Endodermal cell (in vitro differentiated cells): Measurements from ENCODE around the gene DEPP1. TPM values are rescaled to one million over a fixed set of nuclear protein-coding genes. Genes with fewer than 3 reads are reported as not detected.
A peak's percentile ranks its signal among the peaks of the same experiment; 100 is the strongest.

Source experiments
- DNase-seq: peaks from one replicate; pipeline ENCODE4 v3.0.0-alpha.2; 2017
- H3K27ac ChIP-seq: 2 replicates; pipeline ENCODE4 v1.5.1; 2013; ENCODE audit warnings: mild to moderate bottlenecking, low read depth, low read length, moderate library complexity
- H3K27me3 ChIP-seq: 2 replicates; pipeline ENCODE4 v1.6.1; 2013; ENCODE audit warnings: mild to moderate bottlenecking, low read length, moderate library complexity; ENCODE audit not compliant: insufficient read depth, control insufficient read depth, poor library complexity, severe bottlenecking
- H3K36me3 ChIP-seq: 2 replicates; pipeline ENCODE4 v1.7.0; 2013; ENCODE audit warnings: mild to moderate bottlenecking, low read length, moderate library complexity; ENCODE audit not compliant: control insufficient read depth, insufficient read depth
- H3K4me1 ChIP-seq: one replicate; pipeline ENCODE4 v1.7.0; 2013; ENCODE audit warnings: low read length; ENCODE audit not compliant: control insufficient read depth, insufficient read depth
- H3K4me3 ChIP-seq: 2 replicates; pipeline ENCODE4 v1.5.1; 2013; ENCODE audit warnings: mild to moderate bottlenecking, low read length, moderate library complexity
- H3K9ac ChIP-seq: 2 replicates; pipeline ENCODE4 v1.6.1; 2013; ENCODE audit warnings: mild to moderate bottlenecking, low read length, moderate library complexity; ENCODE audit not compliant: poor library complexity, severe bottlenecking; ENCODE audit errors: extremely low read depth
- H3K9me3 ChIP-seq: 2 replicates; pipeline ENCODE4 v1.6.1; 2013; ENCODE audit warnings: mild to moderate bottlenecking, low read length, moderate library complexity; ENCODE audit not compliant: control insufficient read depth
- H3K27ac Mint-ChIP-seq: 2 replicates; pipeline ENCODE4 v1.8.0; 2020; ENCODE audit warnings: mixed read lengths
- H3K27me3 Mint-ChIP-seq: 2 replicates; pipeline ENCODE4 v1.8.0; 2021; ENCODE audit warnings: mild to moderate bottlenecking, mixed read lengths; ENCODE audit not compliant: insufficient read depth
- H3K36me3 Mint-ChIP-seq: 2 replicates; pipeline ENCODE4 v1.8.0; 2020; ENCODE audit warnings: low read depth, mixed read lengths
- H3K4me1 Mint-ChIP-seq: 2 replicates; pipeline ENCODE4 v1.8.0; 2020; ENCODE audit warnings: mixed read lengths
- H3K4me3 Mint-ChIP-seq: 2 replicates; pipeline ENCODE4 v1.8.0; 2020; ENCODE audit warnings: mild to moderate bottlenecking, moderate library complexity, mixed read lengths
- H3K9me3 Mint-ChIP-seq: 2 replicates; pipeline ENCODE4 v1.8.0; 2020; ENCODE audit warnings: mild to moderate bottlenecking, mixed read lengths
- WGBS, 2 experiments: methylation state at CpG; one replicate each; pipeline versions ENCODE4 v1.1.5 to v1.1.7; 2013; ENCODE audit warnings: missing lambda C conversion rate in 2 of 2, mixed read lengths in 1 of 2; ENCODE audit not compliant: insufficient coverage in 1 of 2, insufficient read length in 1 of 2; 5-methylcytosine and 5-hydroxymethylcytosine counted together
- total RNA-seq, 2 donors: library from RNA; stranded (reverse); fragmentation: NEBNext Ultra II Directional in 1 of 2; extraction: Animal tissue kit (Norgen Biotek cat#: 25700) in 1 of 2; gene quantifications; 2 replicates in 1 of 2; 3 replicates in 1 of 2; pipeline ENCODE4 v1.2.1, GENCODE V29; 2021
- TF ChIP-seq, protein P1 (sequence below): fragments of 200-600 bp; sonication (generic); conservative IDR thresholded peaks from 2 replicates; pipeline ENCODE4 v1.5.0; 2021; ENCODE audit warnings: antibody characterized with exemption, mild to moderate bottlenecking

DEPP1 gene
- total RNA-seq, 2 donors from 2014 or later: 1.3 to 2.6 TPM

DNA sequence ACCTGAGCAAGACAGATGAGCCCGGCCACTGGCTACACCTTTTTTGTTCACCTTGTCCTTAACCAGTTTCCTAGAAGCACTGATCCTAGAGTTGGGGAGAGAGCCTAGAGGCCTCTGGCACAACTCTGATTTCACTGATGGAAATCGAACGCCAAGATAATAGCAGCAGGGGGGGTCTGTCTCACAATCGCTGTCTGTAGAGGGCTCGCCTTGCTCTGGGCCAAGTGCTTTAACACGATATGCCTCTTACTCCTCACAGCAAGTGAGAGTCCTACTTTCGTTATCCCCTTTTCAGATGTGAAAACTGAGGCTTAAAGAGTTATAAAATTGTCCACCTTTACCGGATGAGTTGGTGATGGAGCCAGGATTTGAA is 18.5 kb downstream of the DEPP1 start:
- peak overlapping the region; percentile 74 for H3K4me3 Mint-ChIP-seq
- H3K9me3 Mint-ChIP-seq: peaks cover 2% of the 10 kb centered on the region
- TF ChIP-seq, protein P1, sequence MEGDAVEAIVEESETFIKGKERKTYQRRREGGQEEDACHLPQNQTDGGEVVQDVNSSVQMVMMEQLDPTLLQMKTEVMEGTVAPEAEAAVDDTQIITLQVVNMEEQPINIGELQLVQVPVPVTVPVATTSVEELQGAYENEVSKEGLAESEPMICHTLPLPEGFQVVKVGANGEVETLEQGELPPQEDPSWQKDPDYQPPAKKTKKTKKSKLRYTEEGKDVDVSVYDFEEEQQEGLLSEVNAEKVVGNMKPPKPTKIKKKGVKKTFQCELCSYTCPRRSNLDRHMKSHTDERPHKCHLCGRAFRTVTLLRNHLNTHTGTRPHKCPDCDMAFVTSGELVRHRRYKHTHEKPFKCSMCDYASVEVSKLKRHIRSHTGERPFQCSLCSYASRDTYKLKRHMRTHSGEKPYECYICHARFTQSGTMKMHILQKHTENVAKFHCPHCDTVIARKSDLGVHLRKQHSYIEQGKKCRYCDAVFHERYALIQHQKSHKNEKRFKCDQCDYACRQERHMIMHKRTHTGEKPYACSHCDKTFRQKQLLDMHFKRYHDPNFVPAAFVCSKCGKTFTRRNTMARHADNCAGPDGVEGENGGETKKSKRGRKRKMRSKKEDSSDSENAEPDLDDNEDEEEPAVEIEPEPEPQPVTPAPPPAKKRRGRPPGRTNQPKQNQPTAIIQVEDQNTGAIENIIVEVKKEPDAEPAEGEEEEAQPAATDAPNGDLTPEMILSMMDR: no peak
- peaks cover 9% of the 10 kb centered on the region for H3K27me3 ChIP-seq
- H3K9ac ChIP-seq: no peak overlapping the region
- H3K4me1 Mint-ChIP-seq: peaks cover 38% of the 10 kb centered on the region
- DNase-seq: no peak
- H3K27ac ChIP-seq: no peak overlapping the region
- WGBS, 2 experiments: 43 to 70% methylated on average over 2 to 8 of the region's 8 CpGs
- H3K27ac Mint-ChIP-seq: no peak overlapping the region
- peak overlapping the region; percentile 77 for H3K4me3 ChIP-seq
- no peaks in the 10 kb centered on the region for H3K36me3 ChIP-seq
- peaks cover 8% of the 10 kb centered on the region for H3K36me3 Mint-ChIP-seq
- no peaks in the 10 kb centered on the region for H3K9me3 ChIP-seq
- H3K4me1 ChIP-seq: peaks cover 14% of the 10 kb centered on the region
- H3K27me3 Mint-ChIP-seq: peaks cover 18% of the 10 kb centered on the region

DNA sequence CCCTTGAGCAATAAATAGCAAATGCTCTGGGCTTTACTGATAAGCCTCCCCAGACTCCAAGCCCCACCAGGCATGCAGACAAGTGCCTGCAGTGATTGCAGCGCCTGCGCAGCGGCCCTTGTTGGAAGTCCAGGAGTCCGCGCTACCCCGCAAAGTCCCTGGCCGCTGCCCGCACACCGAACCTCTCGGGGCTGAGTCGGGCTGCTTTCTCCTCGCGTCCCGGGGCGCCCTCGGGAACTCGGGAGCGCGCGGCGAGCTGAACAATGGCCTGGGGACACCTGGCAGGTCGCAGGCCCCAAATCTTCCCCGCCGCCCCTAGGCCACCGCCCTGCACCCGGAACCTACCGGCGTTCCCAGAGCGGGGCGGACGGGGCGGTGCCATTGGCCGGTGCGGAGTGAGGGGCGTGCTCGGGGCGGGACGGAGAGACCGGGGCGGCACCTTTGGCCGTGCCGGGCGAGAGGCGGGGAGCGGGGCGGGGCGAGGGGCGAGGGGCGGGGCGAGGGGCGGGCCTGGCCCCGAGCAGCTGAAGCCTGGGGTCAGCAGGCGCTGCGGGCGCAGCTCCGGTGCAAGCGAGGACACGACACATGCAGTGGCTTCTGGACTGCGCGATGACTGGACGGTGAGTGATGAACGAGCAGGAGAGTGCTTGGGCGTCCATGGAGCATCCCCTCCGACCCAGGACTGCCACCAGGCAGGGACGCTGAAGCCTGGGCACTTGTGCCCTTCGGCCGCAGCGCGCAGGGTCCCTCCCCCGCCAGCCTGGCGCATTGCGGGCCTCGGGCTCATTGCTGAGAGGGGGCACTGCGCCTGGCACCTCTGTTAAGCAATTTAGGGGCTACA is 19.1 kb downstream of the DEPP1 start, which contains the start of gene RASSF4:
TSS of gene RASSF4 (plus strand) at position 556 of the 841 bp plus-strand sequence. CDS start 10,401 bp downstream, outside the sequence.
- Mint-ChIP-seq H3K27me3 (peaks cover 18% of the 10 kb centered on the region), H3K36me3 (peaks cover 8% of the 10 kb centered on the region), H3K4me3 (peak within 1 kb of the TSS; percentile 74), H3K27ac (peak within 1 kb of the TSS; percentile 91), H3K4me1 (peaks cover 32% of the 10 kb centered on the region), H3K9me3 (peaks cover 2% of the 10 kb centered on the region)
- Histone ChIP-seq H3K4me3 (peak within 1 kb of the TSS; percentile 94), H3K27ac (peak within 1 kb of the TSS; percentile 72), H3K4me1 (peaks cover 12% of the 10 kb centered on the region), H3K9me3 (no peaks in the 10 kb centered on the region), H3K9ac (peak within 1 kb of the TSS; percentile 64), H3K36me3 (no peaks in the 10 kb centered on the region), H3K27me3 (peaks cover 9% of the 10 kb centered on the region)
- TF ChIP-seq, protein P1: no peak
- WGBS, 2 experiments: 2 to 12% methylated on average over 23 to 74 of the region's 74 CpGs
- peak; percentile 98 for DNase-seq

DNA sequence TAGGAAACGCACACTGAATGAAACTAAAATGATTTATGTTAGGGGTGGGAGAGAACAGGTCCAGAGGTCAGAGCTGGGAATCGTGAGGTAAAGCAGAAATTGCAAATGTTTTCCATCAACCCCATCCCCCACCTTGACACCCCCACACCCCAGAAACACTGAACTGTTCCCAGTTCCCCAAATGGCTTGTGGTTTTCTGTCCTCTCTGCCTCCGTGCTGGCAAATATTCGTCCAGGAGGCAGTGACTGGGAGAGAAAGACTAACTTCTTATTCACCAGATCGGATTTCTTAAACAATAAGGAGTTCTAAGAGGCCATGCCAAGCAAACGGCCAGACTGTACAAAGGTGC is 19.7 kb downstream of the DEPP1 start:
- peak overlapping the region; percentile 64 for H3K9ac ChIP-seq
- peaks cover 26% of the 10 kb centered on the region for H3K4me1 Mint-ChIP-seq
- TF ChIP-seq, protein P1: no peak
- H3K4me3 Mint-ChIP-seq: peak overlapping the region; percentile 74
- H3K9me3 ChIP-seq: no peaks in the 10 kb centered on the region
- H3K9me3 Mint-ChIP-seq: peaks cover 2% of the 10 kb centered on the region
- H3K27me3 Mint-ChIP-seq: peaks cover 18% of the 10 kb centered on the region
- peaks cover 6% of the 10 kb centered on the region for H3K4me1 ChIP-seq
- peak overlapping the region; percentile 91 for H3K27ac Mint-ChIP-seq
- no peak for DNase-seq
- H3K36me3 ChIP-seq: no peaks in the 10 kb centered on the region
- H3K36me3 Mint-ChIP-seq: peaks cover 8% of the 10 kb centered on the region
- peaks cover 9% of the 10 kb centered on the region for H3K27me3 ChIP-seq
- H3K27ac ChIP-seq: peak overlapping the region; percentile 72
- WGBS, 2 experiments: 0 to 17% methylated on average over 1 to 5 of the region's 6 CpGs
- peak overlapping the region; percentile 94 for H3K4me3 ChIP-seq
